ENCODE measurements around the gene IFT43.

DNA sequence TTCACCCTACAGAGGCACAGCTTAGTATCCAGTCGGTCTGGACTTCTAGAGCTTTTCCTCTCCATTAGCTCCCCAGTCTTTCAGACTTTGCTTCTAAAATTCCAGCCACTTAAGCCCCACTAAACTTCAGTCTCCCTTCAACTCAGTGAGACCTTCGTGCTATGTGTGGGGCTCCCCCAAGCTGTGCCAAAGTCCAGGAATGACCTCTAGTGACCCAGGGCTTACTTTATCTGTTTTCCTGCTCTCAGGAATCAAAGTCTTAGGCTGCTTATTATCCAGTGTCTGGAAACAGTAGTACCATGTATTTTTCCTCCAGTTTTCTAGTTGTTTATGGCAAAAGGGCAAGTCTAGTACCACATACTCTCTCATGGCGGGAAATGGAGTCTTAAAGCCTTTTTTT lies 77.8 kb downstream of the IFT43 start:
- TF ChIP-seq, protein P1, sequence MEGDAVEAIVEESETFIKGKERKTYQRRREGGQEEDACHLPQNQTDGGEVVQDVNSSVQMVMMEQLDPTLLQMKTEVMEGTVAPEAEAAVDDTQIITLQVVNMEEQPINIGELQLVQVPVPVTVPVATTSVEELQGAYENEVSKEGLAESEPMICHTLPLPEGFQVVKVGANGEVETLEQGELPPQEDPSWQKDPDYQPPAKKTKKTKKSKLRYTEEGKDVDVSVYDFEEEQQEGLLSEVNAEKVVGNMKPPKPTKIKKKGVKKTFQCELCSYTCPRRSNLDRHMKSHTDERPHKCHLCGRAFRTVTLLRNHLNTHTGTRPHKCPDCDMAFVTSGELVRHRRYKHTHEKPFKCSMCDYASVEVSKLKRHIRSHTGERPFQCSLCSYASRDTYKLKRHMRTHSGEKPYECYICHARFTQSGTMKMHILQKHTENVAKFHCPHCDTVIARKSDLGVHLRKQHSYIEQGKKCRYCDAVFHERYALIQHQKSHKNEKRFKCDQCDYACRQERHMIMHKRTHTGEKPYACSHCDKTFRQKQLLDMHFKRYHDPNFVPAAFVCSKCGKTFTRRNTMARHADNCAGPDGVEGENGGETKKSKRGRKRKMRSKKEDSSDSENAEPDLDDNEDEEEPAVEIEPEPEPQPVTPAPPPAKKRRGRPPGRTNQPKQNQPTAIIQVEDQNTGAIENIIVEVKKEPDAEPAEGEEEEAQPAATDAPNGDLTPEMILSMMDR (IDR thresholded peaks at IDR 0.05; ENCODE audit: low read depth, low read length) = no peak
- TF ChIP-seq POLR2A (IDR thresholded peaks at IDR 0.05; ENCODE audit: extremely low read depth, insufficient read length) = no peak
- no peak for TF ChIP-seq MYC (IDR thresholded peaks at IDR 0.05; ENCODE audit: low read depth, low read length)
- TF ChIP-seq, protein P2, sequence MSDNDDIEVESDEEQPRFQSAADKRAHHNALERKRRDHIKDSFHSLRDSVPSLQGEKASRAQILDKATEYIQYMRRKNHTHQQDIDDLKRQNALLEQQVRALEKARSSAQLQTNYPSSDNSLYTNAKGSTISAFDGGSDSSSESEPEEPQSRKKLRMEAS (IDR thresholded peaks at IDR 0.05; ENCODE audit: low read depth, low read length) = no peak

Data from NB4 (cell line).